HEK293 (cell line): ENCODE measurements around the gene ANGPTL8.

Source experiments
- CTCF ChIA-PET: fragments of 350-600 bp; formaldehyde crosslinking; extraction: SDS; loops from one replicate; lab custom pipeline; 2021; ENCODE audit warnings: antibody characterized with exemption; lab: Yijun Ruan, JAX
- POLR2A ChIA-PET: fragments of 300-600 bp; formaldehyde crosslinking; extraction: SDS; loops from one replicate; lab custom pipeline; 2020; ENCODE audit warnings: antibody characterized with exemption, inconsistent platforms; lab: Yijun Ruan, JAX
- H3K27ac ChIP-seq: fragments of 200-500 bp; sonication (Bioruptor generic); 2 replicates; pipeline ENCODE4 v1.5.1; 2014; ENCODE audit warnings: low read depth, low read length, control low read depth, inconsistent platforms; ENCODE audit errors: extremely low read depth
- H3K36me3 ChIP-seq, 2 experiments: fragments of 200-500 bp in 1 of 2; sonication (Bioruptor generic) in 1 of 2; 1 replicate in 1 of 2; 2 replicates in 1 of 2; pipeline ENCODE4 v1.5.1; 2014 to 2017; ENCODE audit warnings: inconsistent platforms in 2 of 2, low read length in 2 of 2; ENCODE audit not compliant: control insufficient read depth in 2 of 2, insufficient read depth in 1 of 2
- H3K4me1 ChIP-seq: fragments of 200-500 bp; sonication (Bioruptor generic); 2 replicates; pipeline ENCODE4 v1.5.1; 2014; ENCODE audit warnings: mild to moderate bottlenecking, low read length, inconsistent platforms; ENCODE audit not compliant: control insufficient read depth, insufficient read depth
- H3K4me3 ChIP-seq: 2 replicates; pipeline ENCODE4 v1.5.1; 2011; ENCODE audit warnings: low read depth, mild to moderate bottlenecking, control low read depth, low read length, moderate library complexity
- H3K9me3 ChIP-seq: fragments of 200-500 bp; sonication (Bioruptor generic); 2 replicates; pipeline ENCODE4 v1.5.1; 2014; ENCODE audit warnings: low read depth, low read length, inconsistent platforms; ENCODE audit not compliant: control insufficient read depth, insufficient read depth
- GLIS2 ChIP-seq: fragments of 450-650 bp; formaldehyde crosslinking; IDR thresholded peaks from 2 replicates; pipeline ENCODE4 v1.5.1; 2016; ENCODE audit warnings: missing biosample characterization, missing genetic modification characterization
- HOXD13 ChIP-seq: sonication (generic); formaldehyde crosslinking; IDR thresholded peaks from 2 replicates; pipeline ENCODE4 v1.8.0; 2022; ENCODE audit warnings: missing genetic modification reagents, borderline replicate concordance
- KLF8 ChIP-seq: fragments of 450-650 bp; formaldehyde crosslinking; IDR thresholded peaks from 2 replicates; pipeline ENCODE4 v1.5.1; 2016; ENCODE audit warnings: missing biosample characterization, missing genetic modification characterization
- PRDM4 ChIP-seq: fragments of 450-650 bp; formaldehyde crosslinking; IDR thresholded peaks from 2 replicates; pipeline ENCODE4 v1.5.1; 2017; ENCODE audit warnings: missing biosample characterization, missing genetic modification characterization
- REST ChIP-seq: fragments of 450-650 bp; formaldehyde crosslinking; IDR thresholded peaks from 2 replicates; pipeline ENCODE4 v1.5.1; 2016; ENCODE audit warnings: missing biosample characterization, missing genetic modification characterization
- WT1 ChIP-seq: fragments of 450-650 bp; formaldehyde crosslinking; IDR thresholded peaks from 2 replicates; pipeline ENCODE4 v1.5.1; 2016; ENCODE audit warnings: missing biosample characterization, missing genetic modification characterization
- ZBTB44 ChIP-seq: fragments of 450-650 bp; IDR thresholded peaks from 2 replicates; pipeline ENCODE4 v1.5.1; 2018; ENCODE audit warnings: missing biosample characterization, mild to moderate bottlenecking, missing genetic modification characterization
- ZBTB49 ChIP-seq: fragments of 450-650 bp; formaldehyde crosslinking; IDR thresholded peaks from 2 replicates; pipeline ENCODE4 v1.5.1; 2016; ENCODE audit warnings: missing biosample characterization, missing genetic modification characterization, low read depth
- ZIC2 ChIP-seq: fragments of 450-650 bp; formaldehyde crosslinking; IDR thresholded peaks from 2 replicates; pipeline ENCODE4 v1.5.1; 2016; ENCODE audit warnings: missing biosample characterization, missing genetic modification characterization
- ZNF132 ChIP-seq: fragments of 450-650 bp; formaldehyde crosslinking; IDR thresholded peaks from 2 replicates; pipeline ENCODE4 v1.5.1; 2017; ENCODE audit warnings: missing biosample characterization, missing genetic modification characterization, borderline replicate concordance
- ZNF23 ChIP-seq: fragments of 450-650 bp; formaldehyde crosslinking; IDR thresholded peaks from 2 replicates; pipeline ENCODE4 v1.5.1; 2016; ENCODE audit warnings: missing biosample characterization, missing genetic modification characterization, borderline replicate concordance
- ZNF280C ChIP-seq: fragments of 450-650 bp; formaldehyde crosslinking; IDR thresholded peaks from 2 replicates; pipeline ENCODE4 v1.5.1; 2016; ENCODE audit warnings: missing biosample characterization, missing genetic modification characterization
- ZNF324 ChIP-seq: fragments of 450-650 bp; formaldehyde crosslinking; IDR thresholded peaks from 2 replicates; pipeline ENCODE4 v1.5.1; 2016; ENCODE audit warnings: missing biosample characterization, missing genetic modification characterization
- ZNF48 ChIP-seq: fragments of 450-650 bp; formaldehyde crosslinking; IDR thresholded peaks from 2 replicates; pipeline ENCODE4 v1.5.1; 2016; ENCODE audit warnings: missing biosample characterization, missing genetic modification characterization
- ZNF549 ChIP-seq: fragments of 450-650 bp; IDR thresholded peaks from 2 replicates; pipeline ENCODE4 v1.5.1; 2018; ENCODE audit warnings: missing biosample characterization, missing genetic modification characterization, mild to moderate bottlenecking, inconsistent platforms, moderate library complexity
- ZNF580 ChIP-seq: fragments of 450-650 bp; formaldehyde crosslinking; IDR thresholded peaks from 2 replicates; pipeline ENCODE4 v1.5.1; 2016; ENCODE audit warnings: missing biosample characterization, missing genetic modification characterization
- ZNF600 ChIP-seq: fragments of 450-650 bp; formaldehyde crosslinking; IDR thresholded peaks from 2 replicates; pipeline ENCODE4 v1.5.1; 2016; ENCODE audit warnings: missing biosample characterization, missing genetic modification characterization
- ZNF747 ChIP-seq: fragments of 450-650 bp; formaldehyde crosslinking; IDR thresholded peaks from 2 replicates; pipeline ENCODE4 v1.5.1; 2016; ENCODE audit warnings: missing biosample characterization, missing genetic modification characterization
- ZSCAN4 ChIP-seq: fragments of 450-650 bp; formaldehyde crosslinking; IDR thresholded peaks from 2 replicates; pipeline ENCODE4 v1.5.1; 2017; ENCODE audit warnings: missing biosample characterization, missing genetic modification characterization

The ANGPTL8 gene

GRCh38 chr19:11200931-11201330 is 38.5 kb upstream of the ANGPTL8 start:
- H3K4me1 ChIP-seq: 0 out of 2 replicates have a peak, but pooled peaks cover 2% of the 10 kb centered on the region
- no peaks in the 10 kb centered on the region for H3K9me3 ChIP-seq
- no peak overlapping the region for H3K27ac ChIP-seq
- TF ChIP-seq ZNF747 (tag by site-specific recombination): no peak
- 0 out of 2 replicates have a peak, but pooled peaks have one; percentile 15 for TF ChIP-seq GLIS2 (tag by site-specific recombination)
- TF ChIP-seq ZNF549: no peak
- no peak for TF ChIP-seq WT1 (tag by site-specific recombination)
- TF ChIP-seq, all 188 proteins: peak for 1
- H3K36me3 ChIP-seq: peaks cover 0 to 4% of the 10 kb centered on the region in 2 experiments; a peak in 2 of 3 replicates
- H3K4me3 ChIP-seq: no peak overlapping the region
- CTCF ChIA-PET: interaction anchor here (0.7 kb wide), 1 partner anchor 174 kb away, joined by 4 read pairs; no protein-coding TSS in a partner anchor
- POLR2A ChIA-PET: no interaction called here

- H3K4me3 ChIP-seq: no peak overlapping the region
- 0 out of 2 replicates have a peak, but pooled peaks cover 2% of the 10 kb centered on the region for H3K4me1 ChIP-seq
- no peak for TF ChIP-seq KLF8 (tag by site-specific recombination)
- no peak for TF ChIP-seq ZNF48 (tag by site-specific recombination)
- no peak for TF ChIP-seq ZBTB44 (tag by site-specific recombination)
- no peak for TF ChIP-seq ZNF600
- TF ChIP-seq ZNF132 (tag by site-specific recombination): no peak
- no peak for TF ChIP-seq PRDM4
- no peak for TF ChIP-seq ZNF580
- no peak for TF ChIP-seq ZIC2 (tag by site-specific recombination)
- TF ChIP-seq REST (tag by site-specific recombination): no peak
- TF ChIP-seq ZNF324 (tag by site-specific recombination): no peak
- no peak for TF ChIP-seq ZSCAN4 (tag by site-specific recombination)
- no peak for TF ChIP-seq ZBTB49 (tag by site-specific recombination)
- no peak for TF ChIP-seq HOXD13 (CRISPR knock-in tag)
- TF ChIP-seq ZNF280C (tag by site-specific recombination): no peak
- TF ChIP-seq ZNF23 (tag by site-specific recombination): no peak
- H3K36me3 ChIP-seq: peaks cover 0 to 4% of the 10 kb centered on the region in 2 experiments; a peak in 2 of 3 replicates
- ChIA-PET CTCF (interaction anchor here (0.9 to 1.2 kb wide), 2 partner anchors 63 to 76 kb away, joined by 4 to 8 read pairs; no protein-coding TSS in a partner anchor), POLR2A (interaction anchor here (0.7 kb wide), 1 partner anchor 69 kb away, joined by 3 read pairs; no protein-coding TSS in a partner anchor)
- no peaks in the 10 kb centered on the region for H3K9me3 ChIP-seq
- H3K27ac ChIP-seq: no peak overlapping the region
Observed at GRCh38 chr19:11201791-11202190, 37.6 kb upstream of the ANGPTL8 start.
